Activated CD8-positive, alpha-beta T cell treated with anti-CD3 and anti-CD28 coated beads, Interleukin-2, amount 10 ng/mL, durations not matched to agents 7 days and 5 days (primary cell): ENCODE data around the gene SH2D2A. TPM values are rescaled to one million over a fixed set of nuclear protein-coding genes. Genes with fewer than 3 reads are reported as not detected.

ENCODE experiments used
- ATAC-seq: fragments of 150-1000 bp; cut with Tn5 transposase; one replicate; pipeline ENCODE4 v1.10.0; 2021; ENCODE audit warnings: moderate library complexity
- CTCF ChIA-PET: fragments of 350-600 bp; sonication (Branson Sonifier 250); formaldehyde crosslinking; loops from one replicate; lab custom pipeline; 2021; ENCODE audit warnings: antibody characterized with exemption; lab: Charles Lee
- POLR2A ChIA-PET: fragments of 350-600 bp; sonication (Branson Sonifier 250); formaldehyde crosslinking; loops from one replicate; lab custom pipeline; 2021; ENCODE audit warnings: antibody characterized with exemption; lab: Charles Lee
- DNase-seq: peaks from one replicate; pipeline ENCODE4 v3.0.0-alpha.2; 2020
- H3K27ac Mint-ChIP-seq: one replicate; pipeline ENCODE4 v1.8.0; 2021; ENCODE audit warnings: mild to moderate bottlenecking, mixed read lengths
- H3K27me3 Mint-ChIP-seq: one replicate; pipeline ENCODE4 v1.8.0; 2021; ENCODE audit warnings: low read depth, mixed read lengths
- H3K36me3 Mint-ChIP-seq: one replicate; pipeline ENCODE4 v1.8.0; 2021; ENCODE audit warnings: low read depth, mixed read lengths
- H3K4me1 Mint-ChIP-seq: one replicate; pipeline ENCODE4 v1.8.0; 2021; ENCODE audit warnings: low read depth, mixed read lengths
- H3K4me3 Mint-ChIP-seq: one replicate; pipeline ENCODE4 v1.8.0; 2021; ENCODE audit warnings: mild to moderate bottlenecking, mixed read lengths
- H3K9me3 Mint-ChIP-seq: one replicate; pipeline ENCODE4 v1.8.0; 2022; ENCODE audit warnings: mixed read lengths; ENCODE audit not compliant: insufficient read depth
- total RNA-seq, 2 experiments: library from RNA; stranded (reverse); gene quantifications; one replicate each; pipeline ENCODE4 v1.2.3, GENCODE V29; 2021

Gene SH2D2A
- total RNA-seq, 2 experiments from 2014 or later, result 84.0 to 86.7 TPM

DNA sequence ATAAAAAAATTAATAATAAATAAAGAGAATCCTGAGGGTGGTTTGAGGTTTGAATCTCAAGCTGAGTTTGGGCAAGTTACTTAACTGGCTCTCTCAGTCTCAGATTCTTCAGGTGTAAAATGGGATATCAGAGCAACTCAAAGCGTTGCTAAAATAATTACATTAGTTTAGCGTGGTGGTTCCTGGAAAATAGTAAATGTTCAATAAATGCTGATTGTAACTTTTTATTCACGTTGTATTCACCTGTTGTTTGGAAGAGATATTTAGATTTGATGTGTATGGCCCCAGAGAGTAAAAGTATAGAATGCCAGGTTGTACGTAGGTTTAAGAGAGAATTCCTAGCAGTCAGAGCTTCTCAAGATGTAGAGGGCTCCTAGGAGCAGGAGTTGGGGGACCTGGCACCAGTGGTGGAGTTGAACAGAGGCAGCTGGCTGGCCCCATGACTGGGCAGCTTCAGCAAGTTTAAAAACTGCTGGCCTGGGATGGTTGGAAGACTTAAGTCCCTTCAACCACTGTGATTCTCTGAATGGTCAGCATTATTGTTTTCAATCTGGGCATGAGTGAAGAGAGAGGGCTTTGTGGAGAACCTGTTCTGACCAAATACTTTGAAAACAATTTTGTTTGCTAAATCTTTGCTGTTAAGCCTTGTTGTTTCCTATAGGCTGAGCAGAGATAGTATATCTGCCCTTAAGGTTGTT lies 26.9 kb downstream of the SH2D2A start:
- H3K27ac Mint-ChIP-seq, result no peak overlapping the region
- H3K4me1 Mint-ChIP-seq, result peaks cover 15% of the 10 kb centered on the region
- DNase-seq (no peak), ATAC-seq (no peak)
- no peak overlapping the region for H3K4me3 Mint-ChIP-seq
- peaks cover 49% of the 10 kb centered on the region for H3K36me3 Mint-ChIP-seq
- no peaks in the 10 kb centered on the region for H3K27me3 Mint-ChIP-seq
- no peaks in the 10 kb centered on the region for H3K9me3 Mint-ChIP-seq
- ChIA-PET POLR2A (interaction anchor here (0.7 kb wide), 1 partner anchor 17 kb away, joined by 3 read pairs; no protein-coding TSS in a partner anchor), CTCF (interaction anchor here (1.0 to 3.2 kb wide), 7 partner anchors 9 to 172 kb away, joined by 3 to 16 read pairs (median 6); partner anchors contain the start of gene NTRK1)

DNA sequence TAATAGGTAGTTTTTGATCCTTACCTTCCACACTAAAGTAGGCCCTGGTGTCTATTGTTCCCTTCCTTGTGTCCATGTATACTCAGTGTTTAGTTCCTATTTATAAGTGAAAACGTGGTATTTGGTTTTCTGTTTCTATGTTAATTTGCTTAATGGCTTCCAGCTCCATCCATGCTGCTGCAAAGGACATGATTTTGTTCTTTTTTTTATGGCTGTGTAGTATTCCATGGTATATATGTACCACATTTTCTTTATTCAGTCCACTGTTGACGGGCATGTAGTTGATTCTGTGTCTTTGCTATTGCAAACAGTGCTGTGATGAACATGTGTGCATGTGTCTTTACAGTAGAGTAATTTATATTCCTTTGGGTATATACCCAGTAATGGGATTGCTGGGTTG lies 28.5 kb downstream of the SH2D2A start:
- H3K4me3 Mint-ChIP-seq, result no peak overlapping the region
- ChIA-PET CTCF (interaction anchor here (1.0 to 2.5 kb wide), 5 partner anchors 10 to 82 kb away, joined by 3 to 7 read pairs (median 4); partner anchors contain the start of gene NTRK1), POLR2A (no interaction called here)
- H3K36me3 Mint-ChIP-seq, result peaks cover 47% of the 10 kb centered on the region
- H3K4me1 Mint-ChIP-seq, result peaks cover 11% of the 10 kb centered on the region
- H3K27me3 Mint-ChIP-seq, result no peaks in the 10 kb centered on the region
- no peaks in the 10 kb centered on the region for H3K9me3 Mint-ChIP-seq
- no peak overlapping the region for H3K27ac Mint-ChIP-seq
- ATAC-seq (no peak), DNase-seq (no peak)

DNA sequence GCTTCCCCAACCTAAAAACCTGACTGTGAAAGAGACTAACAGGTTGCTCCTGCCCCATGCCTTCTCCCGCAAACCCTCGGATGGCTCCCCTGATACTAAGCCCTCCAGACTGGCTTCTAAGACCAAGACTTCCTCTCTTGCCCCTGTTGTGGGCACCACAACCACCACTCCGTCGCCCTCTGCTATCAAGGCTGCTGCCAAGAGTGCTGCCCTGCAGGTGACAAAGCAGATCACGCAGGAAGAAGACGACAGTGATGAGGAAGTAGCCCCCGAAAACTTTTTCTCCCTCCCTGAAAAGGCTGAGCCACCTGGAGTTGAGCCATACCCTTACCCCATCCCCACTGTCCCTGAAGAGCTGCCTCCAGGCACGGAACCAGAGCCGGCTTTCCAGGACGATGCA lies 30.0 kb downstream of the SH2D2A start:
- POLR2A ChIA-PET, result no interaction called here
- CTCF ChIA-PET, result interaction anchor here (1.3 to 2.0 kb wide), 3 partner anchors 14 to 74 kb away, joined by 3 to 13 read pairs (median 7); partner anchors contain the start of genes INSRR and NTRK1
- Mint-ChIP-seq H3K4me3 (no peak overlapping the region), H3K4me1 (peaks cover 18% of the 10 kb centered on the region), H3K9me3 (no peaks in the 10 kb centered on the region), H3K36me3 (peaks cover 52% of the 10 kb centered on the region), H3K27ac (peak overlapping the region; percentile 56), H3K27me3 (no peaks in the 10 kb centered on the region)
- no peak for ATAC-seq
- no peak for DNase-seq

DNA sequence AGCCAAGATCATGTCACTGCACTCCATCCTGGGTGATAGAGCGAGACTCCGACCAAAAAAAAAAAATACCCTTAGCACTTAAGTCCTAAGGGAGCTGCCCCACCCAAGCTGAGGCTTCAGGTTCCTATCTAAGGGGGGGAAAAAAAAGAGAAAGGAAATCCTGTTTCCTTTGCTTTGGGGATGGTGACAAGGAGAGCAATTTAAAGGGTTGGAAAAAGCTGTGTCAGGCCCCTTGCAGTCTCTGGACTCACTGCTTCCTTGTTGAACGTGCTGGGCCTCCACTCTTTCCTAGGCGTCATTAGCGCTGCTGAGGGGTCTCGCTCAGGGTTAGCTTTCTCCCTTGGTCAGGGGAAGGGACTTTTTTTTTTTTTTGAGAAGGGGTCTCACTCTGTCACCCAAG lies 31.2 kb downstream of the SH2D2A start:
- peaks cover 53% of the 10 kb centered on the region for H3K36me3 Mint-ChIP-seq

DNA sequence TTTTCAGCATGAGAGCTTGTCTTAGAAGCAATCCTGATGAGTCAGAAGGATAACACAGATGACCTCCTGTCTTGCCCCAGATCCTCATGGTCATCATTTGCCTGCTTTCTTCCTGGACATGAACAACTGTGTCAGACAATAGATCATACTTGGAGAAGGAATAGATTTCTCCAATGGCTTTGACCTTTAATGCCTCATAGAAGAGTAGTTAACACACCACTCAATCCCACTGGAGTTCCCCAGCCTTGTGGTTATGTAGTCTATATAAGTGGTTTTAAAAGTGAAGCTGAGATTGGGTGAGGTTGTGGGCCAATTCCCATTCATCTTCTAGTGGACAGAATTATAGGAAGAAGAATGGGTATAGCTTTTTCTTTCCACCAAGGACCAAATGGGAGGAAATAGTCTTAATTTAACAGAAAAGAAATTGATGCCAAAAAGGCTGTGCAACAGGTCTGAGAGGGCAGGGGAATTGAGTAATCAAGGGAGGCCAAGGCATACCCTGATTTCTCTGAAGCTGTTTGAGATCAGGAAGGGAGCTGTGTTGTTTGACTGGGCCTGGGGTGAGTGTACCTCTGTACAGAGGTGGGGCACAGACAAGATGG lies 35.0 kb downstream of the SH2D2A start:
- Mint-ChIP-seq H3K9me3 (no peaks in the 10 kb centered on the region), H3K4me3 (no peak overlapping the region), H3K27ac (peak overlapping the region; percentile 35), H3K4me1 (peaks cover 35% of the 10 kb centered on the region), H3K27me3 (no peaks in the 10 kb centered on the region), H3K36me3 (peaks cover 37% of the 10 kb centered on the region)
- CTCF ChIA-PET, result interaction anchor here (0.8 to 18.8 kb wide), 13 partner anchors 9 to 396 kb away, joined by 3 to 206 read pairs (median 5); partner anchors contain the start of genes ISG20L2, METTL25B and SH2D2A
- POLR2A ChIA-PET, result interaction anchor here (0.8 to 1.4 kb wide), 3 partner anchors 13 to 34 kb away, joined by 3 to 4 read pairs (median 4); no protein-coding TSS in a partner anchor
- DNase-seq, result no peak
- ATAC-seq, result no peak

More for the DNA sequence above, 31.2 kb downstream of the SH2D2A start:
- Mint-ChIP-seq H3K4me1 (peaks cover 24% of the 10 kb centered on the region), H3K4me3 (no peak overlapping the region), H3K27ac (peak overlapping the region; percentile 18), H3K9me3 (no peaks in the 10 kb centered on the region), H3K27me3 (no peaks in the 10 kb centered on the region)
- DNase-seq (no peak), ATAC-seq (no peak)
- ChIA-PET CTCF (interaction anchor here (1.2 to 1.3 kb wide), 3 partner anchors 44 to 104 kb away, joined by 3 read pairs; partner anchors contain the start of gene MRPL24), POLR2A (no interaction called here)

DNA sequence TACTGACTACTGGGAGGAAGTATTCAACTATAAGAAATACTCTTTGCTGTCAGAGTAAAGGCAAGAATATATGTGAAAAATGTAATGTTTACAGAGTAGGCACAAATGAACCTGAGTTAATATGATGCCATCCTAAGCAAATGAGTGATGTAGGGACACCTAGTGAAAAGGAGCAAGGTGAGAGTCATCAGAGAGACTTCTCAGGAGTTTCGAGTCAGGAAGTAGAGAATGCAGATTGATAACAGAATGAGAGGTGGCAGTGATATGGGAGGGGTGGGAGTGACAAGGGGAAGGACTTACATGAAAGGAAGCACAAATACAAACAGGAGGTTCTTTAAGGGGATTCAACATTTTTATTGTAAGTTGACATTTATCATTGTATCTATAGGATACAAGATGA lies 39.1 kb downstream of the SH2D2A start:
- Mint-ChIP-seq H3K27me3 (no peaks in the 10 kb centered on the region), H3K36me3 (peaks cover 32% of the 10 kb centered on the region), H3K9me3 (no peaks in the 10 kb centered on the region), H3K27ac (peak overlapping the region; percentile 5), H3K4me3 (no peak overlapping the region), H3K4me1 (peaks cover 42% of the 10 kb centered on the region)
- CTCF ChIA-PET, result interaction anchor here (1.3 to 18.8 kb wide), 2 partner anchors 51 to 83 kb away, joined by 4 to 206 read pairs; partner anchors contain the start of genes ISG20L2, METTL25B and NTRK1
- POLR2A ChIA-PET, result no interaction called here
- DNase-seq, result no peak
- no peak for ATAC-seq

DNA sequence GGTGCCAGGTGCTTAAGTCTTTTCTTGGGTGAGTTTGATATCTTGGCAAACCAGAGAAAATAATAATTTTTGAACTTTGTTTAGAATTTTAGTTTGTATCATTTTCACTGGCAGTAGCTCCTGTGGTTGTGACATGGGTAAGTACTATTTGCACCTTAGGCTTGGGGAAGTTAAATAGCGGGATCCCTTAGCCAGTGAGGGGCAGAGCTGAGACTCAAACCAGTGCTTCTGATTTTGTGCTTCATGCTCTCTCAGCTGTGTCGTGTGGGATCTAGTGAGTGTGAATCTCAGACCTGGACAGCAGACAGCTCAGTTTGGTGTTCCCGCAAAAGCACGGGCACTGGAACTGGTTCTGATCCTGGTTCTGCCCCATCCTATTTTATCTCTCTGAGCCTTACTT lies 39.7 kb downstream of the SH2D2A start:
- CTCF ChIA-PET, result interaction anchor here (0.7 to 18.8 kb wide), 4 partner anchors 11 to 50 kb away, joined by 3 to 206 read pairs (median 4); partner anchors contain the start of genes ISG20L2 and METTL25B
- no peaks in the 10 kb centered on the region for H3K27me3 Mint-ChIP-seq
- H3K36me3 Mint-ChIP-seq, result peaks cover 32% of the 10 kb centered on the region
- no peaks in the 10 kb centered on the region for H3K9me3 Mint-ChIP-seq
- no peak for DNase-seq
- no peak overlapping the region for H3K4me3 Mint-ChIP-seq
- POLR2A ChIA-PET, result no interaction called here
- no peak for ATAC-seq
- no peak overlapping the region for H3K27ac Mint-ChIP-seq
- peaks cover 43% of the 10 kb centered on the region for H3K4me1 Mint-ChIP-seq

DNA sequence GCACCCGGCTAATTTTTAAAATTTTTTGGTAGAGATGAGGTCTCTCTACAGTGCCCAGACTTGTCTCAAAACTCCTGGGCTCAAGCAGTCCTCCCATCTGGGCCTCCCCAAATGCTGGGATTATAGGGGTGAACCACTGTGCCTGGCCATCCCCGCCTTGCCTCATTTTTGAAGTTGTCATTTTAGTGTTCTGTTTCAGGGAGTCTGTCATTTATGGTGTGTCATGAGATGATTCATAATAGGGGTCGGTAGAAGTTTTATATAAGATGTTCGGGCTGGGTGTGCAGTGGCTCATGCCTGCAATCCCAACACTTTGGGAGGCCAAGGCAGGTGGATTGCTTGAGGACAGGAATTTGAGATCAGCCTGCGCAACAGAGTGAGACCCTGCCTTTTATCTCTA lies 40.8 kb downstream of the SH2D2A start:
- no peak for ATAC-seq
- H3K36me3 Mint-ChIP-seq, result peaks cover 29% of the 10 kb centered on the region

DNA sequence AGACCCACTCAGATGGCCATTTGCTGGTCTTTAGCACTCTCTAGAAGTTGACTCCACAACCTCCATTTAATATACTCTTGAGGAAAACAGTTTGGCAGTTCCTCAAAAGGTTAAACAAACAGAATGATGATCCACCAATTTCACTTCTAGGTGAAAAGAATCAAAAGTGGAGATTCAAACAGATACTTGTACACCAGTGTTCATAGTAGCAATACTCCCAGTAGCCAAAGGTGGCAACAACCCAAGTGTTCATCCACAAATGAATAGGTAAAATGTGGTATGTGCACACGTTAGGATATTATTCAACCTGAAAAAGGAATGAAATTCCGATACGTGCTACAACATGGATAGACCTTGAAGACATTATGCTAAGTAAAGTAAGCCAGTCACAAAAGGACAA lies 43.0 kb downstream of the SH2D2A start:
- H3K4me1 Mint-ChIP-seq, result peaks cover 59% of the 10 kb centered on the region
- DNase-seq, result no peak
- ChIA-PET POLR2A (interaction anchor here (1.5 kb wide), 1 partner anchor 34 kb away, joined by 4 read pairs; no protein-coding TSS in a partner anchor), CTCF (interaction anchor here (1.6 to 18.8 kb wide), 3 partner anchors 23 to 87 kb away, joined by 8 to 206 read pairs (median 8); partner anchors contain the start of genes ISG20L2, METTL25B and NTRK1)
- no peaks in the 10 kb centered on the region for H3K27me3 Mint-ChIP-seq
- H3K27ac Mint-ChIP-seq, result no peak overlapping the region
- no peak overlapping the region for H3K4me3 Mint-ChIP-seq
- no peaks in the 10 kb centered on the region for H3K9me3 Mint-ChIP-seq
- H3K36me3 Mint-ChIP-seq, result peaks cover 45% of the 10 kb centered on the region
- peak; percentile 43 for ATAC-seq

More for the DNA sequence above, 40.8 kb downstream of the SH2D2A start:
- CTCF ChIA-PET, result interaction anchor here (1.2 to 18.8 kb wide), 2 partner anchors 10 to 49 kb away, joined by 3 to 206 read pairs; partner anchors contain the start of genes ISG20L2 and METTL25B
- DNase-seq, result no peak
- POLR2A ChIA-PET, result no interaction called here
- Mint-ChIP-seq H3K27ac (no peak overlapping the region), H3K9me3 (no peaks in the 10 kb centered on the region), H3K4me1 (peaks cover 40% of the 10 kb centered on the region), H3K27me3 (no peaks in the 10 kb centered on the region), H3K4me3 (no peak overlapping the region)

DNA sequence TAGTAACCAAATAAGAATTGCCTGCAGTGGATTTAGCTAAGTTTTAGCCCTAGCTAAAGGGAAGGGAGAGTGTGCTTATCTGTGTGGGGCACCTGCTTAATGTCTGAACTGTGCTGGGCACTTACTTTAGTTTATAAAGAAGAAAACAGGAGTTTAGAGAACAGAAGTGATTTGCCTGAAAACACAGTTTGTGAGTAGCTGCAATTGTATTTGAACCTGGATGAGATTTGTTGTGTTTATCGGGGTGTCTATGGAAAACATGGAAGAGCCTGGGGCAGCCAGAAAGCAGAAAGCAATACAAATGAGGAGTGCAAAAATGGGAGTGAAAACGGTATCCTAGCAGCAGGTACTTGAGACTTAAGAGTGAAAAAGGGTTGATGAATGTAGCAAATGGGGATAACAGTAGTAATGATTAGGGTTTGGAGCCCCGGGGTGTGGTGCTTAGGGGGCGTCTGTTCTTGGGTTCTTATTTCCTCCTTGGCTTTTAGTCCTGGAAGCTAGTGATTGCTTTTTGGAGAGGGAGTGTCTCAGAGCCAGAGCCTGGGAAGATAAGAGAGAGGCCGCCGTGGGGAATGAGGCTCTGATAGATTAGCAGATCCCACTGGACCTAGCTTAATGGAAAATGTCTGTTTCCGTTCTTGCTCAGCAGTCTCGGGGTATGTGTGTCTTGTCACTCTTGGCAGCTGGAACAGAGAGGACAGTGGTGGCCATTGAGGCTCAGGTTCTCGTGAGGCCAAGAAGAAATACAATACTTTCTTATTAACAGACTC lies 43.7 kb downstream of the SH2D2A start:
- ChIA-PET POLR2A (interaction anchor here (0.5 to 1.5 kb wide), 2 partner anchors 17 to 35 kb away, joined by 3 to 4 read pairs; no protein-coding TSS in a partner anchor), CTCF (interaction anchor here (0.6 to 18.8 kb wide), 11 partner anchors 8 to 1175 kb away, joined by 3 to 206 read pairs (median 5); partner anchors contain the start of genes HDGF, ISG20L2, METTL25B and MRPL24)
- DNase-seq (no peak), ATAC-seq (no peak)
- Mint-ChIP-seq H3K4me3 (no peak overlapping the region), H3K27ac (peak overlapping the region; percentile 26), H3K4me1 (peaks cover 58% of the 10 kb centered on the region), H3K27me3 (no peaks in the 10 kb centered on the region), H3K9me3 (no peaks in the 10 kb centered on the region), H3K36me3 (peaks cover 52% of the 10 kb centered on the region)
